ENCODE results near the gene TNFRSF19. TPM values are rescaled to one million over a fixed set of nuclear protein-coding genes. Genes with fewer than 3 reads are reported as not detected.

TNFRSF19 gene
- total and polyA plus RNA-seq, 10 of the 15 experiments (the other 5 are each of a cell fraction or from before 2014, with no cell fraction given), result 16.4 to 46.2 (median 35.4) TPM

GRCh38 chr13:23550163-23550562, 20.0 kb upstream of the TNFRSF19 start:
- Histone ChIP-seq H4K20me1 (ENCODE audit: control insufficient read depth, insufficient read depth) (no peaks in the 10 kb centered on the region), H2AFZ (ENCODE audit: control insufficient read depth, low read depth, low read length) (no peak overlapping the region), H3K4me3 (no peak overlapping the region), H3K36me3 (ENCODE audit: control insufficient read depth in 2 of 2, insufficient read depth in 2 of 2, low read length in 1 of 2) (no peaks in the 10 kb centered on the region), H3K79me2 (ENCODE audit: control insufficient read depth, insufficient read depth, low read length) (no peaks in the 10 kb centered on the region), H3K27ac (ENCODE audit: control insufficient read depth, insufficient read depth) (no peak overlapping the region), H3K4me2 (ENCODE audit: control insufficient read depth, insufficient read depth) (no peak overlapping the region), H3K27me3 (replicated peaks in 1 of 2; ENCODE audit: control insufficient read depth in 2 of 2, insufficient read depth in 2 of 2, low read length in 1 of 2) (peaks cover 0 to 1% of the 10 kb centered on the region in 2 experiments; a peak in 1 of 4 replicates), H3K4me1 (ENCODE audit: control insufficient read depth, insufficient read depth, low read length) (peaks cover 10% of the 10 kb centered on the region; the same call in 1 of the 2 replicates), H3K9me3 (replicated peaks; ENCODE audit: control insufficient read depth, insufficient read depth, low read length) (0 out of 3 replicates have a peak, but pooled peaks cover 1% of the 10 kb centered on the region), H3K9ac (ENCODE audit: control insufficient read depth, insufficient read depth, low read length) (no peak overlapping the region)
- in situ Hi-C loops (cut with MboI), result no loop called here
- RAD21 ChIA-PET (ENCODE audit: unreplicated experiment), result no interaction called here
- TF ChIP-seq CUX1 (IDR thresholded peaks at IDR 0.05; ENCODE audit: insufficient replicate concordance, low read depth, low read length), result no peak
- TF ChIP-seq BMI1 (IDR thresholded peaks at IDR 0.05; ENCODE audit: borderline replicate concordance), result no peak
- TF ChIP-seq RCOR1 (conservative IDR thresholded peaks at IDR 0.05; ENCODE audit: low read depth, low read length), result no peak
- no peak for TF ChIP-seq KDM1A (IDR thresholded peaks at IDR 0.05; ENCODE audit: borderline replicate concordance)
- TF ChIP-seq SMAD5 (IDR thresholded peaks at IDR 0.05; ENCODE audit: low read depth), result no peak
- no peak for TF ChIP-seq HDAC6 (IDR thresholded peaks at IDR 0.05; ENCODE audit: unreplicated experiment)
- TF ChIP-seq SIX5 (IDR thresholded peaks at IDR 0.05; ENCODE audit: low read depth, low read length, severe bottlenecking), result no peak
- TF ChIP-seq PAX5 (IDR thresholded peaks at IDR 0.05; ENCODE audit: borderline replicate concordance, low read depth, low read length), result no peak
- no peak for TF ChIP-seq DPF2 (IDR thresholded peaks at IDR 0.05)
- TF ChIP-seq MTA3 (IDR thresholded peaks at IDR 0.05; ENCODE audit: borderline replicate concordance, low read length), result no peak
- TF ChIP-seq POLR2AphosphoS2 (IDR thresholded peaks at IDR 0.05; ENCODE audit: low read depth, low read length), result no peak
- no peak for TF ChIP-seq ZNF207 (IDR thresholded peaks at IDR 0.05; ENCODE audit: borderline replicate concordance)
- TF ChIP-seq PBX3 (IDR thresholded peaks at IDR 0.05; ENCODE audit: insufficient replicate concordance, low read depth, low read length), result no peak
- DNase-seq (ENCODE audit: low read depth, low spot score) (no peak), FAIRE-seq (no peak), ATAC-seq (no peak)
- CTCF ChIA-PET, result no interaction called here
- SMC1A ChIA-PET (ENCODE audit: uncharacterized antibody, unreplicated experiment), result no interaction called here
- intact Hi-C loops (cut with micrococcal nuclease; ENCODE audit: unreplicated experiment), result no loop called here
- BruUV-seq (replicated peaks), result no TSS peak
- 85% methylated on average over 1 of the region's 1 CpG for WGBS (ENCODE audit: insufficient coverage, insufficient replicate concordance, low lambda C conversion rate, missing lambda C conversion rate)
- POLR2A ChIA-PET, result no interaction called here

Data from GM12878 (cell line).